ENCODE measurements around the gene MOV10L1.

MOV10L1 gene

GRCh38 chr22:50101870-50102565 is 12.2 kb downstream of the MOV10L1 start:
- in situ Hi-C loops (cut with HindIII; ENCODE audit: low sequenced_read_pairs): no loop called here

- in situ Hi-C loops (cut with HindIII; ENCODE audit: low sequenced_read_pairs): no loop called here
Observed at GRCh38 chr22:50102946-50103345, 13.1 kb downstream of the MOV10L1 start.

GRCh38 chr22:50104141-50104544 is 14.3 kb downstream of the MOV10L1 start:
- in situ Hi-C loops (cut with HindIII; ENCODE audit: low sequenced_read_pairs): no loop called here

- in situ Hi-C loops (cut with HindIII; ENCODE audit: low sequenced_read_pairs): no loop called here
Observed at GRCh38 chr22:50105208-50106100, 15.6 kb downstream of the MOV10L1 start.

- in situ Hi-C loops (cut with HindIII; ENCODE audit: low sequenced_read_pairs): no loop called here
Observed at GRCh38 chr22:50107529-50107928, 17.7 kb downstream of the MOV10L1 start.

- in situ Hi-C loops (cut with HindIII; ENCODE audit: low sequenced_read_pairs): no loop called here
Observed at GRCh38 chr22:50111056-50111455, 21.2 kb downstream of the MOV10L1 start.

GRCh38 chr22:50112151-50113118 is 22.6 kb downstream of the MOV10L1 start:
- in situ Hi-C loops (cut with HindIII; ENCODE audit: low sequenced_read_pairs): no loop called here

GRCh38 chr22:50114221-50115021 is 24.6 kb downstream of the MOV10L1 start:
- in situ Hi-C loops (cut with HindIII; ENCODE audit: low sequenced_read_pairs): no loop called here

- in situ Hi-C loops (cut with HindIII; ENCODE audit: low sequenced_read_pairs): no loop called here
Observed at GRCh38 chr22:50115693-50116092, 25.9 kb downstream of the MOV10L1 start.

GRCh38 chr22:50117168-50117762 is 27.5 kb downstream of the MOV10L1 start:
- in situ Hi-C loops (cut with HindIII; ENCODE audit: low sequenced_read_pairs): no loop called here

- in situ Hi-C loops (cut with HindIII; ENCODE audit: low sequenced_read_pairs): no loop called here
Observed at GRCh38 chr22:50118129-50118528, 28.3 kb downstream of the MOV10L1 start.

GRCh38 chr22:50118557-50119168 is 28.9 kb downstream of the MOV10L1 start:
- in situ Hi-C loops (cut with HindIII; ENCODE audit: low sequenced_read_pairs): no loop called here

- in situ Hi-C loops (cut with HindIII; ENCODE audit: low sequenced_read_pairs): no loop called here
Observed at GRCh38 chr22:50119169-50119767, 29.5 kb downstream of the MOV10L1 start.

- in situ Hi-C loops (cut with HindIII; ENCODE audit: low sequenced_read_pairs): no loop called here
Observed at GRCh38 chr22:50119768-50120251, 30.0 kb downstream of the MOV10L1 start.

GRCh38 chr22:50121202-50121740 is 31.5 kb downstream of the MOV10L1 start:
- in situ Hi-C loops (cut with HindIII; ENCODE audit: low sequenced_read_pairs): no loop called here

GRCh38 chr22:50123119-50123518 is 33.3 kb downstream of the MOV10L1 start:
- in situ Hi-C loops (cut with HindIII; ENCODE audit: low sequenced_read_pairs): no loop called here

- in situ Hi-C loops (cut with HindIII; ENCODE audit: low sequenced_read_pairs): no loop called here
Observed at GRCh38 chr22:50125029-50125428, 35.2 kb downstream of the MOV10L1 start.

GRCh38 chr22:50129121-50129736 is 39.4 kb downstream of the MOV10L1 start:
- in situ Hi-C loops (cut with HindIII; ENCODE audit: low sequenced_read_pairs): no loop called here

Data from DLD1 (cell line).